WTC11 (cell line): ENCODE data around the gene ADAMTS5. TPM values are rescaled to one million over a fixed set of nuclear protein-coding genes. Genes with fewer than 3 reads are reported as not detected.

Source experiments
- ATAC-seq: fragments of 200-7000 bp; cut with Tn5 transposase; 2 replicates; pipeline ENCODE4 v1.10.0; 2021; ENCODE audit warnings: mild to moderate bottlenecking, moderate library complexity
- CTCF ChIA-PET: fragments of 300-600 bp; sonication (Branson Sonifier 250); formaldehyde crosslinking; loops from one replicate; lab custom pipeline; 2021; ENCODE audit warnings: antibody characterized with exemption; lab: Charles Lee
- POLR2A ChIA-PET: fragments of 350-600 bp; sonication (Branson Sonifier 250); formaldehyde crosslinking; loops from one replicate; lab custom pipeline; 2021; ENCODE audit warnings: antibody characterized with exemption; lab: Charles Lee
- DNase-seq: peaks from one replicate; pipeline ENCODE4 v3.0.0; 2021; ENCODE audit warnings: low spot score
- H3K27ac Mint-ChIP-seq: 2 replicates; pipeline ENCODE4 v1.8.0; 2021; ENCODE audit warnings: mixed read lengths
- H3K27me3 Mint-ChIP-seq: 2 replicates; pipeline ENCODE4 v1.8.0; 2021; ENCODE audit warnings: low read depth, mild to moderate bottlenecking, moderate library complexity, mixed read lengths
- H3K36me3 Mint-ChIP-seq: 2 replicates; pipeline ENCODE4 v1.8.0; 2021; ENCODE audit warnings: mixed read lengths
- H3K4me1 Mint-ChIP-seq: 2 replicates; pipeline ENCODE4 v1.8.0; 2022; ENCODE audit warnings: mixed read lengths
- H3K4me3 Mint-ChIP-seq: 2 replicates; pipeline ENCODE4 v1.8.0; 2021; ENCODE audit warnings: mild to moderate bottlenecking, moderate library complexity, mixed read lengths
- H3K9me3 Mint-ChIP-seq: 2 replicates; pipeline ENCODE4 v1.8.0; 2021; ENCODE audit warnings: mixed read lengths
- ATF6 ChIP-seq: sonication (generic); formaldehyde crosslinking; IDR thresholded peaks from 2 replicates; pipeline ENCODE4 v1.8.1; 2023; ENCODE audit warnings: mild to moderate bottlenecking, missing genetic modification reagents
- CREB1 ChIP-seq: sonication (generic); formaldehyde crosslinking; IDR thresholded peaks from 2 replicates; pipeline ENCODE4 v1.8.0; 2023; ENCODE audit warnings: mild to moderate bottlenecking, missing genetic modification reagents
- E2F1 ChIP-seq: sonication (generic); formaldehyde crosslinking; IDR thresholded peaks from 2 replicates; pipeline ENCODE4 v1.8.0; 2022; ENCODE audit warnings: mild to moderate bottlenecking, missing genetic modification reagents
- ELF4 ChIP-seq: sonication (generic); formaldehyde crosslinking; IDR thresholded peaks from 2 replicates; pipeline ENCODE4 v1.8.1; 2022; ENCODE audit warnings: low read depth, mild to moderate bottlenecking, moderate library complexity, missing genetic modification reagents
- ETV6 ChIP-seq: sonication (generic); formaldehyde crosslinking; IDR thresholded peaks from 2 replicates; pipeline ENCODE4 v1.8.1; 2022; ENCODE audit warnings: mild to moderate bottlenecking, missing genetic modification reagents
- FOXJ3 ChIP-seq: sonication (generic); formaldehyde crosslinking; IDR thresholded peaks from 2 replicates; pipeline ENCODE4 v1.9.0; 2021; ENCODE audit warnings: missing genetic modification reagents, mild to moderate bottlenecking, borderline replicate concordance
- GRHL2 ChIP-seq: fragments of 250-450 bp; sonication (Bioruptor Pico); IDR thresholded peaks from 2 replicates; pipeline ENCODE4 v1.8.0; 2022; ENCODE audit warnings: mild to moderate bottlenecking, moderate library complexity; ENCODE audit not compliant: insufficient replicate concordance, severe bottlenecking
- IRF2 ChIP-seq: sonication (generic); formaldehyde crosslinking; IDR thresholded peaks from 2 replicates; pipeline ENCODE4 v1.8.0; 2022; ENCODE audit warnings: low read depth, missing genetic modification reagents, borderline replicate concordance
- JUN ChIP-seq: sonication (generic); formaldehyde crosslinking; IDR thresholded peaks from 2 replicates; pipeline ENCODE4 v1.8.0; 2023; ENCODE audit warnings: mild to moderate bottlenecking, missing genetic modification reagents
- NR3C1 ChIP-seq: sonication (generic); formaldehyde crosslinking; conservative IDR thresholded peaks from 2 replicates; pipeline ENCODE4 v1.8.1; 2023; ENCODE audit warnings: low read depth, mild to moderate bottlenecking, missing genetic modification reagents
- SMAD3 ChIP-seq: sonication (generic); formaldehyde crosslinking; IDR thresholded peaks from 2 replicates; pipeline ENCODE4 v1.8.0; 2022; ENCODE audit warnings: missing genetic modification reagents, mild to moderate bottlenecking, borderline replicate concordance
- SMAD4 ChIP-seq: sonication (generic); formaldehyde crosslinking; IDR thresholded peaks from 2 replicates; pipeline ENCODE4 v1.8.0; 2022; ENCODE audit warnings: mild to moderate bottlenecking, missing genetic modification reagents
- TP53 ChIP-seq: sonication (generic); formaldehyde crosslinking; IDR thresholded peaks from 2 replicates; pipeline ENCODE4 v1.8.1; 2023; ENCODE audit warnings: mild to moderate bottlenecking, missing genetic modification reagents
- ZNF219 ChIP-seq: sonication (generic); formaldehyde crosslinking; IDR thresholded peaks from 2 replicates; pipeline ENCODE4 v1.8.0; 2023; ENCODE audit warnings: missing genetic modification reagents, mild to moderate bottlenecking, borderline replicate concordance
- ZNF232 ChIP-seq: sonication (generic); formaldehyde crosslinking; IDR thresholded peaks from 2 replicates; pipeline ENCODE4 v1.8.0; 2022; ENCODE audit warnings: mild to moderate bottlenecking, missing genetic modification reagents
- ZNF425 ChIP-seq: fragments of 250-450 bp; sonication (Bioruptor Pico); conservative IDR thresholded peaks from 2 replicates; pipeline ENCODE4 v1.9.0; 2021; ENCODE audit warnings: mild to moderate bottlenecking
- total RNA-seq: library from RNA; stranded (reverse); gene quantifications from 3 replicates; pipeline ENCODE4 v1.2.3, GENCODE V29; 2021
- TF ChIP-seq, protein P1 (sequence below): sonication (generic); formaldehyde crosslinking; IDR thresholded peaks from 2 replicates; pipeline ENCODE4 v1.8.1; 2023; ENCODE audit warnings: mild to moderate bottlenecking, missing genetic modification reagents, borderline replicate concordance
- TF ChIP-seq, protein P2 (sequence below): sonication (generic); formaldehyde crosslinking; IDR thresholded peaks from 2 replicates; pipeline ENCODE4 v1.8.0; 2022; ENCODE audit warnings: mild to moderate bottlenecking, missing genetic modification reagents
- TF ChIP-seq, protein P3 (sequence below): sonication (generic); formaldehyde crosslinking; IDR thresholded peaks from 2 replicates; pipeline ENCODE4 v1.8.1; 2022; ENCODE audit warnings: missing genetic modification reagents, borderline replicate concordance

Gene ADAMTS5
- total RNA-seq, 1 experiment from 2014 or later, result 1.6 TPM

GRCh38 chr21:26982767-26983166 lies 15.9 kb upstream of the ADAMTS5 start (continued):
- TF ChIP-seq, protein P1, sequence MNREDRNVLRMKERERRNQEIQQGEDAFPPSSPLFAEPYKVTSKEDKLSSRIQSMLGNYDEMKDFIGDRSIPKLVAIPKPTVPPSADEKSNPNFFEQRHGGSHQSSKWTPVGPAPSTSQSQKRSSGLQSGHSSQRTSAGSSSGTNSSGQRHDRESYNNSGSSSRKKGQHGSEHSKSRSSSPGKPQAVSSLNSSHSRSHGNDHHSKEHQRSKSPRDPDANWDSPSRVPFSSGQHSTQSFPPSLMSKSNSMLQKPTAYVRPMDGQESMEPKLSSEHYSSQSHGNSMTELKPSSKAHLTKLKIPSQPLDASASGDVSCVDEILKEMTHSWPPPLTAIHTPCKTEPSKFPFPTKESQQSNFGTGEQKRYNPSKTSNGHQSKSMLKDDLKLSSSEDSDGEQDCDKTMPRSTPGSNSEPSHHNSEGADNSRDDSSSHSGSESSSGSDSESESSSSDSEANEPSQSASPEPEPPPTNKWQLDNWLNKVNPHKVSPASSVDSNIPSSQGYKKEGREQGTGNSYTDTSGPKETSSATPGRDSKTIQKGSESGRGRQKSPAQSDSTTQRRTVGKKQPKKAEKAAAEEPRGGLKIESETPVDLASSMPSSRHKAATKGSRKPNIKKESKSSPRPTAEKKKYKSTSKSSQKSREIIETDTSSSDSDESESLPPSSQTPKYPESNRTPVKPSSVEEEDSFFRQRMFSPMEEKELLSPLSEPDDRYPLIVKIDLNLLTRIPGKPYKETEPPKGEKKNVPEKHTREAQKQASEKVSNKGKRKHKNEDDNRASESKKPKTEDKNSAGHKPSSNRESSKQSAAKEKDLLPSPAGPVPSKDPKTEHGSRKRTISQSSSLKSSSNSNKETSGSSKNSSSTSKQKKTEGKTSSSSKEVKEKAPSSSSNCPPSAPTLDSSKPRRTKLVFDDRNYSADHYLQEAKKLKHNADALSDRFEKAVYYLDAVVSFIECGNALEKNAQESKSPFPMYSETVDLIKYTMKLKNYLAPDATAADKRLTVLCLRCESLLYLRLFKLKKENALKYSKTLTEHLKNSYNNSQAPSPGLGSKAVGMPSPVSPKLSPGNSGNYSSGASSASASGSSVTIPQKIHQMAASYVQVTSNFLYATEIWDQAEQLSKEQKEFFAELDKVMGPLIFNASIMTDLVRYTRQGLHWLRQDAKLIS, result no peak
- TF ChIP-seq SMAD4 (CRISPR knock-in tag) (no peak), CREB1 (CRISPR knock-in tag) (no peak), ELF4 (CRISPR knock-in tag) (no peak)

DNA sequence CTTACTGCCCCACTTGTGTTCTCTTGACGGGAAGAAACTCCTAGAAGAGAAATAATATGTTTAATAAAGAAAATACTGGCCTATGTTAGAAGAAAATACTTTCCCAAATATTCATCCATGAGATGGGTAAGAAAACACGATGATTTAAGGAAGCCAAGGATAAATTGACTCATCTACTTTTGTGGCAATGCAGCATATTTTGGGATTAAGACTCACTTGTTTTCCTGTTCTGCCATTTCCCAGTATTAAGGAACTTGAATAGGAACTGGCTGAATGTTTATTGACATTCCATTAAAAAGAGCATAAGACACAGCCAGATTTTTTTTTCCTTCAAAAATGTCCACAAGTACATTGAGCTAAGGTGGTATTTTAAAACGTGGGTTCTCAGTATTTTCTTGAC lies 10.9 kb upstream of the ADAMTS5 start:
- POLR2A ChIA-PET, result no interaction called here
- ATAC-seq (no peak), DNase-seq (no peak)
- H3K9me3 Mint-ChIP-seq, result peaks cover 9% of the 10 kb centered on the region
- CTCF ChIA-PET, result no interaction called here
- peaks cover 6% of the 10 kb centered on the region; the same call in 1 of the 2 replicates for H3K36me3 Mint-ChIP-seq
- peaks cover 13% of the 10 kb centered on the region for H3K4me1 Mint-ChIP-seq
- H3K27me3 Mint-ChIP-seq, result no peaks in the 10 kb centered on the region
- H3K27ac Mint-ChIP-seq, result no peak overlapping the region
- no peak overlapping the region for H3K4me3 Mint-ChIP-seq
- TF ChIP-seq CREB1 (CRISPR knock-in tag) (no peak), NR3C1 (CRISPR knock-in tag) (no peak), E2F1 (CRISPR knock-in tag) (no peak), SMAD3 (CRISPR knock-in tag) (no peak), FOXJ3 (no peak), IRF2 (CRISPR knock-in tag) (no peak), JUN (CRISPR knock-in tag) (no peak), ZNF232 (no peak), ZNF219 (CRISPR knock-in tag) (no peak), ETV6 (CRISPR knock-in tag) (no peak), GRHL2 (CRISPR knock-in tag) (no peak), ZNF425 (CRISPR knock-in tag) (no peak), ATF6 (no peak), TP53 (CRISPR knock-in tag) (no peak)
- TF ChIP-seq, protein P2, sequence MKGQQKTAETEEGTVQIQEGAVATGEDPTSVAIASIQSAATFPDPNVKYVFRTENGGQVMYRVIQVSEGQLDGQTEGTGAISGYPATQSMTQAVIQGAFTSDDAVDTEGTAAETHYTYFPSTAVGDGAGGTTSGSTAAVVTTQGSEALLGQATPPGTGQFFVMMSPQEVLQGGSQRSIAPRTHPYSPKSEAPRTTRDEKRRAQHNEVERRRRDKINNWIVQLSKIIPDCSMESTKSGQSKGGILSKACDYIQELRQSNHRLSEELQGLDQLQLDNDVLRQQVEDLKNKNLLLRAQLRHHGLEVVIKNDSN, result no peak
- TF ChIP-seq, protein P1, result no peak
- TF ChIP-seq, protein P3, sequence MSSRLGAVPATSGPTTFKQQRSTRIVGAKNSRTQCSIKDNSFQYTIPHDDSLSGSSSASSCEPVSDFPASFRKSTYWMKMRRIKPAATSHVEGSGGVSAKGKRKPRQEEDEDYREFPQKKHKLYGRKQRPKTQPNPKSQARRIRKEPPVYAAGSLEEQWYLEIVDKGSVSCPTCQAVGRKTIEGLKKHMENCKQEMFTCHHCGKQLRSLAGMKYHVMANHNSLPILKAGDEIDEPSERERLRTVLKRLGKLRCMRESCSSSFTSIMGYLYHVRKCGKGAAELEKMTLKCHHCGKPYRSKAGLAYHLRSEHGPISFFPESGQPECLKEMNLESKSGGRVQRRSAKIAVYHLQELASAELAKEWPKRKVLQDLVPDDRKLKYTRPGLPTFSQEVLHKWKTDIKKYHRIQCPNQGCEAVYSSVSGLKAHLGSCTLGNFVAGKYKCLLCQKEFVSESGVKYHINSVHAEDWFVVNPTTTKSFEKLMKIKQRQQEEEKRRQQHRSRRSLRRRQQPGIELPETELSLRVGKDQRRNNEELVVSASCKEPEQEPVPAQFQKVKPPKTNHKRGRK, result no peak
